B cell (primary cell): ENCODE data around the gene RAB28. TPM values are rescaled to one million over a fixed set of nuclear protein-coding genes. Genes with fewer than 3 reads are reported as not detected.

Experiments used
- ATAC-seq: fragments of 200-7000 bp; cut with Tn5 transposase; one replicate; pipeline ENCODE4 v1.10.0; 2021; ENCODE audit warnings: low read depth, mild to moderate bottlenecking, moderate number of reproducible peaks, moderate library complexity
- CTCF ChIA-PET: fragments of 350-600 bp; sonication (Branson Sonifier 250); formaldehyde crosslinking; loops from one replicate; lab custom pipeline; 2021; ENCODE audit warnings: antibody characterized with exemption, inconsistent platforms; lab: Charles Lee
- POLR2A ChIA-PET: fragments of 350-600 bp; sonication (Branson Sonifier 250); formaldehyde crosslinking; loops from one replicate; lab custom pipeline; 2021; ENCODE audit warnings: antibody characterized with exemption; lab: Charles Lee
- DNase-seq: peaks from one replicate; pipeline ENCODE4 v3.0.0; 2013
- H2AFZ ChIP-seq: 2 replicates; pipeline ENCODE4 v1.6.1; 2012; ENCODE audit warnings: mild to moderate bottlenecking, low read depth, low read length; ENCODE audit not compliant: insufficient read depth, poor library complexity, severe bottlenecking
- H3K27ac ChIP-seq, 2 donors: 1 replicate in 1 of 2; 2 replicates in 1 of 2; pipeline ENCODE4 v1.5.1; 2012 to 2013; ENCODE audit warnings: low read length in 2 of 2, mild to moderate bottlenecking in 2 of 2, moderate library complexity in 1 of 2
- H3K27me3 ChIP-seq, 4 experiments: fragments of 200-600 bp in 1 of 4; sonication (generic) in 1 of 4; replicated peaks in 1 of 4; 1 replicate in 2 of 4; 2 replicates in 2 of 4; pipeline versions ENCODE4 v1.6.1 to v1.7.0; 2013 to 2016; ENCODE audit warnings: low read length in 3 of 4, mild to moderate bottlenecking in 2 of 4, mixed read lengths in 1 of 4, moderate library complexity in 1 of 4; ENCODE audit not compliant: insufficient read depth in 4 of 4, control insufficient read depth in 3 of 4; ENCODE audit errors: control extremely low read depth in 1 of 4
- H3K36me3 ChIP-seq, 2 experiments: replicated peaks in 1 of 2; 1 replicate in 1 of 2; 2 replicates in 1 of 2; pipeline versions ENCODE4 v1.6.1 to v1.7.1; 2013; ENCODE audit warnings: low read length in 1 of 2; ENCODE audit not compliant: insufficient read depth in 2 of 2, control insufficient read depth in 1 of 2; ENCODE audit errors: control extremely low read depth in 1 of 2, extremely low read depth in 1 of 2
- H3K4me1 ChIP-seq, 2 donors: fragments of 200-600 bp in 1 of 2; sonication (generic) in 1 of 2; 1 replicate in 1 of 2; 2 replicates in 1 of 2; pipeline versions ENCODE4 v1.5.1 to v1.6.1; 2013 to 2017; ENCODE audit warnings: low read length in 2 of 2; ENCODE audit not compliant: control insufficient read depth in 2 of 2, insufficient read depth in 2 of 2
- H3K4me2 ChIP-seq: replicated peaks from 2 replicates; pipeline ENCODE3; 2012; ENCODE audit warnings: mild to moderate bottlenecking, low read depth, low read length; ENCODE audit not compliant: poor library complexity, severe bottlenecking
- H3K4me3 ChIP-seq, 5 experiments: fragments of 200-600 bp in 1 of 5; sonication (generic) in 1 of 5; 1 replicate in 3 of 5; 2 replicates in 2 of 5; pipeline versions ENCODE4 v1.5.1 to v1.7.0; 2011 to 2016; ENCODE audit warnings: low read length in 4 of 5, mild to moderate bottlenecking in 4 of 5, low read depth in 2 of 5, control low read depth in 1 of 5, moderate library complexity in 1 of 5; ENCODE audit not compliant: insufficient read depth in 1 of 5; ENCODE audit errors: control extremely low read depth in 1 of 5, extremely low read depth in 1 of 5
- H3K79me2 ChIP-seq: fragments of 200-600 bp; sonication (generic); one replicate; pipeline ENCODE4 v1.6.0; 2016; ENCODE audit warnings: low read length; ENCODE audit not compliant: control insufficient read depth, insufficient read depth
- H3K9ac ChIP-seq: fragments of 200-600 bp; sonication (generic); 2 replicates; pipeline ENCODE4 v1.6.1; 2017; ENCODE audit warnings: mild to moderate bottlenecking, low read length, moderate library complexity
- H3K9me3 ChIP-seq, 3 donors: one replicate each; pipeline versions ENCODE4 v1.6.1 to v1.7.1; 2013; ENCODE audit warnings: low read length in 2 of 3; ENCODE audit not compliant: control insufficient read depth in 2 of 3, insufficient read depth in 1 of 3; ENCODE audit errors: control extremely low read depth in 1 of 3
- H4K20me1 ChIP-seq: 2 replicates; pipeline ENCODE4 v1.6.0; 2012; ENCODE audit warnings: mild to moderate bottlenecking, low read length; ENCODE audit not compliant: insufficient read depth, control insufficient read depth, poor library complexity, severe bottlenecking
- H3K27ac Mint-ChIP-seq: one replicate; pipeline ENCODE4 v1.8.0; 2021; ENCODE audit warnings: mixed read lengths
- H3K27me3 Mint-ChIP-seq: one replicate; pipeline ENCODE4 v1.8.0; 2021; ENCODE audit warnings: mixed read lengths
- H3K4me1 Mint-ChIP-seq: one replicate; pipeline ENCODE4 v1.8.0; 2021; ENCODE audit warnings: mixed read lengths
- H3K4me3 Mint-ChIP-seq: one replicate; pipeline ENCODE4 v1.8.0; 2021; ENCODE audit warnings: mixed read lengths
- H3K9me3 Mint-ChIP-seq: one replicate; pipeline ENCODE4 v1.8.0; 2022; ENCODE audit warnings: mixed read lengths; ENCODE audit not compliant: insufficient read depth
- CTCF ChIP-seq: fragments of 200-600 bp; IDR thresholded peaks from one replicate; pipeline ENCODE4 v1.8.0; 2022; ENCODE audit warnings: antibody characterized with exemption, mild to moderate bottlenecking
- EZH2 ChIP-seq: IDR thresholded peaks from 2 replicates; pipeline ENCODE4 v1.6.1; 2012; ENCODE audit warnings: borderline replicate concordance, low read depth, mild to moderate bottlenecking, moderate library complexity, low read length; ENCODE audit not compliant: insufficient read depth, poor library complexity, severe bottlenecking
- WGBS: methylation state at CpG from one replicate; pipeline ENCODE4 v1.1.5; 2013; ENCODE audit warnings: missing lambda C conversion rate; ENCODE audit not compliant: insufficient coverage; 5-methylcytosine and 5-hydroxymethylcytosine counted together
- intact Hi-C: fragments of 100-400 bp; cut with micrococcal nuclease; formaldehyde crosslinking; loops from one replicate; pipeline ENCODE4 v1.10.0; 2022
- polyA plus RNA-seq: library from polyadenylated mRNA; depleted of rRNA; stranded (reverse); fragments of >200 nt; gene quantifications from 2 replicates; pipeline ENCODE4 v1.2.3, GENCODE V29; 2012
- total RNA-seq, 2 donors: library from RNA; stranded (reverse); fragments of 120-200 nt in 1 of 2; gene quantifications; 1 replicate in 1 of 2; 2 replicates in 1 of 2; pipeline versions ENCODE4 v1.2.3 to v1.2.4, GENCODE V29; 2013 to 2022

RAB28 gene
- total and polyA plus RNA-seq, 2 donors (not counting 1 experiment from before 2014, with no cell fraction given) = 7.2 to 17.4 TPM

- Histone ChIP-seq H3K36me3 (peaks cover 2 to 14% of the 10 kb centered on the region in 2 experiments), H2AFZ (no peak overlapping the region), H3K4me1 (no peaks in the 10 kb centered on the region), H3K9me3 (no peaks in the 10 kb centered on the region), H3K79me2 (no peaks in the 10 kb centered on the region), H3K27ac (no peak overlapping the region), H3K27me3 (no peaks in the 10 kb centered on the region), H3K4me2 (no peak overlapping the region), H4K20me1 (no peaks in the 10 kb centered on the region), H3K9ac (no peak overlapping the region), H3K4me3 (no peak overlapping the region)
- H3K27ac Mint-ChIP-seq = no peak overlapping the region
- POLR2A ChIA-PET = no interaction called here
- no peak for TF ChIP-seq CTCF
- no peak for TF ChIP-seq EZH2
- CTCF ChIA-PET = interaction anchor here (0.9 to 1.6 kb wide), 2 partner anchors 12 to 46 kb away, joined by 3 read pairs; no protein-coding TSS in a partner anchor
- no peak for DNase-seq
- no peaks in the 10 kb centered on the region for H3K9me3 Mint-ChIP-seq
- peaks cover 3% of the 10 kb centered on the region for H3K4me1 Mint-ChIP-seq
- intact Hi-C loops = no loop called here
- no peaks in the 10 kb centered on the region for H3K27me3 Mint-ChIP-seq
- WGBS = 43% methylated on average over 1 of the region's 2 CpGs
- no peak for ATAC-seq
- no peak overlapping the region for H3K4me3 Mint-ChIP-seq
Measured at GRCh38 chr4:13476915-13477314, 7.2 kb downstream of the RAB28 start.

- H3K27ac ChIP-seq = no peak overlapping the region
- ChIA-PET CTCF (no interaction called here), POLR2A (no interaction called here)
- H3K27me3 Mint-ChIP-seq = no peaks in the 10 kb centered on the region
- H3K36me3 ChIP-seq = peaks cover 2 to 14% of the 10 kb centered on the region in 2 experiments
- H3K4me3 Mint-ChIP-seq = no peak overlapping the region
- H3K9ac ChIP-seq = no peak overlapping the region
- H3K4me1 ChIP-seq = no peaks in the 10 kb centered on the region
- H3K79me2 ChIP-seq = no peaks in the 10 kb centered on the region
- H4K20me1 ChIP-seq = no peaks in the 10 kb centered on the region
- TF ChIP-seq CTCF = no peak
- H3K4me3 ChIP-seq = no peak overlapping the region
- intact Hi-C loops = no loop called here
- DNase-seq (no peak), ATAC-seq (no peak)
- no peaks in the 10 kb centered on the region for H3K9me3 Mint-ChIP-seq
- H3K4me2 ChIP-seq = no peak overlapping the region
- no peak overlapping the region for H3K27ac Mint-ChIP-seq
- no peaks in the 10 kb centered on the region for H3K9me3 ChIP-seq
- H3K4me1 Mint-ChIP-seq = no peaks in the 10 kb centered on the region
- no peak overlapping the region for H2AFZ ChIP-seq
- H3K27me3 ChIP-seq = no peaks in the 10 kb centered on the region
Measured at GRCh38 chr4:13476152-13476551, 8.0 kb downstream of the RAB28 start.
